Calu3 (cell line): Measurements from ENCODE around the gene ITPKB. TPM values are rescaled to one million over a fixed set of nuclear protein-coding genes. Genes with fewer than 3 reads are reported as not detected.

Source experiments
- BruUV-seq: library from RNA; stranded (reverse); fragments of 400-500 nt; replicated peaks from 2 replicates; lab custom pipeline; 2021; lab: Mats Ljungman, UMichigan
- CTCF ChIA-PET: fragments of 300-600 bp; sonication (Branson Sonifier 250); formaldehyde crosslinking; loops from one replicate; lab custom pipeline; 2022; ENCODE audit warnings: antibody characterized with exemption; lab: Charles Lee
- DNase-seq: peaks from one replicate; pipeline ENCODE4 v3.0.0; 2022
- H3K27ac Mint-ChIP-seq: one replicate; pipeline ENCODE4 v1.8.0; 2022; ENCODE audit warnings: mixed read lengths; ENCODE audit not compliant: unreplicated experiment
- H3K27me3 Mint-ChIP-seq: one replicate; pipeline ENCODE4 v1.8.0; 2022; ENCODE audit warnings: mixed read lengths; ENCODE audit not compliant: unreplicated experiment
- H3K36me3 Mint-ChIP-seq: one replicate; pipeline ENCODE4 v1.8.0; 2022; ENCODE audit warnings: mild to moderate bottlenecking, moderate library complexity, mixed read lengths; ENCODE audit not compliant: insufficient read depth, unreplicated experiment
- H3K4me1 Mint-ChIP-seq: one replicate; pipeline ENCODE4 v1.8.0; 2022; ENCODE audit warnings: mild to moderate bottlenecking, low read depth, mixed read lengths; ENCODE audit not compliant: unreplicated experiment
- H3K4me3 Mint-ChIP-seq: one replicate; pipeline ENCODE4 v1.8.0; 2022; ENCODE audit warnings: mild to moderate bottlenecking, low read depth, moderate library complexity, mixed read lengths; ENCODE audit not compliant: unreplicated experiment
- H3K9me3 Mint-ChIP-seq: one replicate; pipeline ENCODE4 v1.8.0; 2022; ENCODE audit warnings: low read depth, mixed read lengths; ENCODE audit not compliant: unreplicated experiment
- intact Hi-C: fragments of 100-400 bp; cut with micrococcal nuclease; formaldehyde crosslinking; loops from one replicate; pipeline ENCODE4 v1.10.0; 2022; ENCODE audit not compliant: unreplicated experiment
- total RNA-seq: library from RNA; stranded (reverse); gene quantifications from 2 replicates; pipeline ENCODE4 v1.2.3, GENCODE V29; 2022
- TF ChIP-seq, protein P1 (sequence below): fragments of 200-600 bp; IDR thresholded peaks from one replicate; pipeline ENCODE4 v1.8.0; 2022; ENCODE audit warnings: antibody characterized with exemption; ENCODE audit not compliant: unreplicated experiment

ITPKB gene
- total RNA-seq, 1 experiment from 2014 or later: 11.8 TPM

DNA sequence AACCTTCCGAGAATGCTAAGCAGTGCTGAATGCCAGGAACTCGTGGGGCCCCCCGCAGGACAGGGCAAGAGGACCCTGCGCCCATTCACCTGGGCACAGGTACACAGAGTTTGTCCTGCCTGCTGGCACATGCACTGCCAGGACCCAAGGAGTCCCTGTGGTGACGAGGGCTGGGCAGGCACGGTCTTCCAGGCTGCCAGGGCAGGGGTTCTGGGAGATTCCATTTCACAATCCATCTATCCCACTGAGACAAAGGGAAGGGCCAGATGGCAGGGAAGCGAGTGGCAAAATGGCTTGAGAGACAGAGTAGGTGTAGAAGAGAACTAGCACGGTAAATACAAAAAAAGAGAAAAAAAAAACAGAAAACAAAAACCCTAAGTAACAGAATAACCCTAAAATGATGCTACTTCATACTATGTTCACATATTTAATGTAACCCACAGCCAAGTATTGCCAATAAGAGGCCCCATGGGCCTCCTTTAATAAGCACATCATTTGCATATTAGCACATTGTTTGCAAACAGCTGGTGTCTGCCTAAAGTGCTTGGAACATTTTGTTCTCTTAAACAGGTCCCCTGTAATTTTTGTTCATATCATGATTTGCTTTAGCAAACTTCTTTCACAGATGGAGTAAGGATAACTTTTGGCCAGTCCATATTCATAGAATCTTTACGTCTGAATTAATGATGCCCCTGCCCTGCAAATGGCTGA, 106.8 kb downstream of the ITPKB start:
- Mint-ChIP-seq H3K9me3 (no peaks in the 10 kb centered on the region), H3K4me1 (no peaks in the 10 kb centered on the region), H3K27ac (no peak overlapping the region), H3K4me3 (no peak overlapping the region), H3K36me3 (no peaks in the 10 kb centered on the region), H3K27me3 (peaks cover 6% of the 10 kb centered on the region)
- TF ChIP-seq, protein P1, sequence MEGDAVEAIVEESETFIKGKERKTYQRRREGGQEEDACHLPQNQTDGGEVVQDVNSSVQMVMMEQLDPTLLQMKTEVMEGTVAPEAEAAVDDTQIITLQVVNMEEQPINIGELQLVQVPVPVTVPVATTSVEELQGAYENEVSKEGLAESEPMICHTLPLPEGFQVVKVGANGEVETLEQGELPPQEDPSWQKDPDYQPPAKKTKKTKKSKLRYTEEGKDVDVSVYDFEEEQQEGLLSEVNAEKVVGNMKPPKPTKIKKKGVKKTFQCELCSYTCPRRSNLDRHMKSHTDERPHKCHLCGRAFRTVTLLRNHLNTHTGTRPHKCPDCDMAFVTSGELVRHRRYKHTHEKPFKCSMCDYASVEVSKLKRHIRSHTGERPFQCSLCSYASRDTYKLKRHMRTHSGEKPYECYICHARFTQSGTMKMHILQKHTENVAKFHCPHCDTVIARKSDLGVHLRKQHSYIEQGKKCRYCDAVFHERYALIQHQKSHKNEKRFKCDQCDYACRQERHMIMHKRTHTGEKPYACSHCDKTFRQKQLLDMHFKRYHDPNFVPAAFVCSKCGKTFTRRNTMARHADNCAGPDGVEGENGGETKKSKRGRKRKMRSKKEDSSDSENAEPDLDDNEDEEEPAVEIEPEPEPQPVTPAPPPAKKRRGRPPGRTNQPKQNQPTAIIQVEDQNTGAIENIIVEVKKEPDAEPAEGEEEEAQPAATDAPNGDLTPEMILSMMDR: no peak
- no peak for DNase-seq
- intact Hi-C loops: no loop called here
- CTCF ChIA-PET: interaction anchor here (0.6 to 4.0 kb wide), 3 partner anchors 12 to 196 kb away, joined by 3 to 19 read pairs (median 5); no protein-coding TSS in a partner anchor
- BruUV-seq: no TSS peak

DNA sequence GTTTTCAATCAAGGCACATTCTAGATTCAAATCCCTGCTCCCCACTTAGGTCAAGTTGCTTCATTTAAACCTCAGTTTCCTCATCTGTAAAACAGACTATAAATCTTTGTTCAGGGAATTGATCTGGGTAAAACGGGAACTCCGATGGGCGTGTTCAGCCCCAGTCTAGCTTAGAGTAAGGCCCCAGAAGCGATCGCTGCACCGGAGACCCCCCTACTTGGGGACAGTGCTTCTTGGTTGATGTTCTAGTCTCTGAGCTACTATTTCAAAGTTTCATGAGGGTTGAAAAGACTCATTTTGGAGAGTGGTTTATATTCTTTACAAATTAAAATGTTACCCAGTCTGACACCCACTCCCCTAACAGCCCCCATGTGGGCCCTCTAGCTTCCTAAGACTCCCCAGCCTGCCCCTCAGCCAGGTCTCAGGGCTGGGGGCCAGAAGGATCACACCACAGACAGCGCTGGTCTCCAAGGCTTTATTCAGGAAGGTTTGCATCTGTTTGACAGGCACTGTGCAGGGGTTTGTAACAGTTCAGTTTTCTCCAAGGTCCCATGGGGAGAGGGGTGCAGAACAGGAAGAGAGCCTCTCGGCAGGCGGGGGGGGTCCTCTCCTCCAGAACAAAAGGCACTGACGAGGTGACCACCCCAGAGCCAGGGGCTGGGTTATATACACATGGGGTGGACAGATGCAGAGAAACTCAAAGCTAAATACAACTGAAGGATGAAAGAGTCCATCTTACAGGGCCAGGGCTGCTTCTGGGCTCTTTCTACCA, 107.7 kb downstream of the ITPKB start:
- CTCF ChIA-PET: no interaction called here
- TF ChIP-seq, protein P1: no peak
- Mint-ChIP-seq H3K9me3 (no peaks in the 10 kb centered on the region), H3K36me3 (no peaks in the 10 kb centered on the region), H3K27ac (no peak overlapping the region), H3K4me3 (no peak overlapping the region), H3K4me1 (no peaks in the 10 kb centered on the region), H3K27me3 (peaks cover 15% of the 10 kb centered on the region)
- no peak for DNase-seq
- no TSS peak for BruUV-seq
- intact Hi-C loops: no loop called here

DNA sequence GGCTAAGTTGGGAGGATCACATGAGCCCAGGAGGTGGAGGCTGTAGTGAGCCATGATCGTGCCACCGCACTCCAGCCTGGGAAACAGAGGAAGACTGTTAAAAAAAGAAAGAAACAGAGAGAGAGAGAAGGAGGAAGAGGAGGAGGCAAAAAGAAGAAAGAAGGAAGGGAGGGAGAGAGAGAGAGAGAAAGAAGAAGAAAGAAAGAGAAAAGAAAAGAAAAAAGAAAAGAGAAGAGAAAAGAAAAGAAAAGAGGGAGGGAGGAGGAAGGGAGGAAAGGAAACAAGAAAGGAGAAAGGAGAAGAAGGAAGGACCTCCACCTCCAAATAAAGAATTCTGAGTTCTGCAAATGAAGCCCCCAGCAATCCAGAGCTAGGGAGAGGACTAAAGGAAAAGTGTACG, 108.5 kb downstream of the ITPKB start:
- no peaks in the 10 kb centered on the region for H3K9me3 Mint-ChIP-seq
- BruUV-seq: no TSS peak
- no peak overlapping the region for H3K4me3 Mint-ChIP-seq
- intact Hi-C loops: no loop called here
- DNase-seq: no peak
- CTCF ChIA-PET: no interaction called here
- no peaks in the 10 kb centered on the region for H3K36me3 Mint-ChIP-seq
- no peaks in the 10 kb centered on the region for H3K4me1 Mint-ChIP-seq
- TF ChIP-seq, protein P1: no peak
- no peak overlapping the region for H3K27ac Mint-ChIP-seq
- H3K27me3 Mint-ChIP-seq: peaks cover 24% of the 10 kb centered on the region

DNA sequence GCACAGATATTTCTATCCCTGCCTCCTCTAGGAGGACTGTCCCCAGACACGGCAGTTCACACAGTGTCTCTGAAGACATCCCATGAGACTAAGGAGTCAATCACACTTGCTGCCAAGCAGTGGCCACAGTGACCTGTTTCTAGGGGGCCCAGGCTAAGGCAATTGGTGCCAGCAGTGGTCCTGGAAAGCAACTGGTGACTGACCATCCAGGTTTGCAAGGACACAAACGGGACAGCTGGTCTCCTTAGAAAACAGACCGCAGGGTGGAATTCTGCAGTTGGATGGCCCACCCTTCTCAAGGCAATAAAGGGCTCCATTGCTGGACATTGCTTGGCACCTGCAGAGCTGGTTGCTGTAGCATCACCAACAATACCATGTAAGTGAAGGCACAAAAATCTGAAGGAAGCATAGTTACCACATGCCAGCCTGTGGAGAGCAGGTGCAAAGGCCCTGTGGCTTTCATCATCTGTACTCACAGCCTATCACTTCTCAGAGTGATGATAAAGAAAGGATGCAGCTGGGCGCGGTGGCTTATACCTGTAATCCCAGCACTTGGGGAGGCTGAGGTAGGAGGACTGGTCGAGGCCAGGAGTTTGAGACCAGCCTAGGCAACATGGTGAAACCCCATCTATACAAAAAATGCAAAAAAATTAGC, 109.1 kb downstream of the ITPKB start:
- Mint-ChIP-seq H3K4me3 (no peak overlapping the region), H3K4me1 (no peaks in the 10 kb centered on the region), H3K27me3 (peaks cover 29% of the 10 kb centered on the region), H3K27ac (no peak overlapping the region), H3K9me3 (no peaks in the 10 kb centered on the region), H3K36me3 (no peaks in the 10 kb centered on the region)
- no TSS peak for BruUV-seq
- no peak for DNase-seq
- CTCF ChIA-PET: no interaction called here
- intact Hi-C loops: no loop called here
- TF ChIP-seq, protein P1: no peak
